Stomach (tissue), 4 donors: ENCODE measurements around the gene ATP2C1.

Experiments used
- EP300 ChIP-seq: sonication (generic); formaldehyde crosslinking; IDR thresholded peaks from one replicate; pipeline ENCODE4 v1.6.1; 2017; ENCODE audit warnings: antibody characterized with exemption
- POLR2A ChIP-seq, 4 donors: fragments of 450-650 bp; IDR thresholded peaks; one replicate each; pipeline ENCODE4 v1.6.1; 2016; ENCODE audit warnings: antibody characterized with exemption in 4 of 4, control low read depth in 2 of 4, mild to moderate bottlenecking in 1 of 4, moderate library complexity in 1 of 4
- POLR2AphosphoS5 ChIP-seq, 3 donors: sonication (generic); formaldehyde crosslinking; IDR thresholded peaks; one replicate each; pipeline ENCODE4 v1.6.1; 2016; ENCODE audit warnings: antibody characterized with exemption in 3 of 3
- TF ChIP-seq, protein P1 (sequence below), 7 experiments: fragments of 450-650 bp in 4 of 7; fragments of 200-600 bp in 3 of 7; sonication (generic) in 3 of 7; IDR thresholded peaks; one replicate each; pipeline ENCODE4 v1.5.1; 2016 to 2019; ENCODE audit warnings: antibody characterized with exemption in 7 of 7, control low read depth in 2 of 7, mild to moderate bottlenecking in 1 of 7

DNA sequence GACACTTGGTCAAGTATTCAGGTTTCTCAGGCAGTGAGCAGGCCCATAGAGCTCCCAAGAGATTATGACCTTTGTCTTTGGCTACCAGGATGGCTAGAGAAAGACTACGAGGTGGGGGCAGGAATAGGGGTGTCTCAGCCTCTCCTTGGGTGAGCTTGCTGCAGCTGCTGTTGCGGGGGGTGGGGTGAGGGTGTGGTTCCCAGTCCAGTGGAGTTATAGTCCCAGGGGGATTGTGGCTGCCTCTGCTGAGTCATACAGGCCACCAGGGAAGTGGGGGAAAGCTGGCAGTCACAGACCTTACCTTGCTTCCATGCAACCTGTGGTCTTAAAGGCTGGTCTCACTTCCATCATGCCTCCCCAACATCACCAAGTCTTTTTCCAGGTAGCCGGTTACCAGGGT, 31.7 kb downstream of the ATP2C1 start:
- TF ChIP-seq, protein P1, sequence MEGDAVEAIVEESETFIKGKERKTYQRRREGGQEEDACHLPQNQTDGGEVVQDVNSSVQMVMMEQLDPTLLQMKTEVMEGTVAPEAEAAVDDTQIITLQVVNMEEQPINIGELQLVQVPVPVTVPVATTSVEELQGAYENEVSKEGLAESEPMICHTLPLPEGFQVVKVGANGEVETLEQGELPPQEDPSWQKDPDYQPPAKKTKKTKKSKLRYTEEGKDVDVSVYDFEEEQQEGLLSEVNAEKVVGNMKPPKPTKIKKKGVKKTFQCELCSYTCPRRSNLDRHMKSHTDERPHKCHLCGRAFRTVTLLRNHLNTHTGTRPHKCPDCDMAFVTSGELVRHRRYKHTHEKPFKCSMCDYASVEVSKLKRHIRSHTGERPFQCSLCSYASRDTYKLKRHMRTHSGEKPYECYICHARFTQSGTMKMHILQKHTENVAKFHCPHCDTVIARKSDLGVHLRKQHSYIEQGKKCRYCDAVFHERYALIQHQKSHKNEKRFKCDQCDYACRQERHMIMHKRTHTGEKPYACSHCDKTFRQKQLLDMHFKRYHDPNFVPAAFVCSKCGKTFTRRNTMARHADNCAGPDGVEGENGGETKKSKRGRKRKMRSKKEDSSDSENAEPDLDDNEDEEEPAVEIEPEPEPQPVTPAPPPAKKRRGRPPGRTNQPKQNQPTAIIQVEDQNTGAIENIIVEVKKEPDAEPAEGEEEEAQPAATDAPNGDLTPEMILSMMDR (IDR thresholded peaks at IDR 0.05): no peak
- TF ChIP-seq EP300: no peak
- no peak for TF ChIP-seq POLR2A (IDR thresholded peaks at IDR 0.05)
- no peak for TF ChIP-seq POLR2AphosphoS5 (IDR thresholded peaks at IDR 0.05)
